ENCODE measurements around the gene NOL3.
"Not testable (repeated sequence)": the region's sequence is repeated elsewhere in the genome, so short reads cannot be mapped to it uniquely, and the experiment has no call there.

Gene NOL3

GRCh38 chr16:67170168-67170948 lies at the start of gene NOL3:
Gene NOL3, plus strand, starts transcription at chr16:67170538.
- peak; percentile 83 for DNase-seq (ENCODE audit: extremely low spot score)
- CTCF ChIA-PET = interaction anchor here (0.7 to 5.8 kb wide), 19 partner anchors 10 to 216 kb away, joined by 3 to 34 read pairs (median 4); partner anchors contain the start of genes B3GNT9, E2F4, EXOC3L1 and FBXL8
- POLR2A ChIA-PET = interaction anchor here (0.5 kb wide), 1 partner anchor 88 kb away, joined by 5 read pairs; no protein-coding TSS in a partner anchor
- TF ChIP-seq, protein P1, sequence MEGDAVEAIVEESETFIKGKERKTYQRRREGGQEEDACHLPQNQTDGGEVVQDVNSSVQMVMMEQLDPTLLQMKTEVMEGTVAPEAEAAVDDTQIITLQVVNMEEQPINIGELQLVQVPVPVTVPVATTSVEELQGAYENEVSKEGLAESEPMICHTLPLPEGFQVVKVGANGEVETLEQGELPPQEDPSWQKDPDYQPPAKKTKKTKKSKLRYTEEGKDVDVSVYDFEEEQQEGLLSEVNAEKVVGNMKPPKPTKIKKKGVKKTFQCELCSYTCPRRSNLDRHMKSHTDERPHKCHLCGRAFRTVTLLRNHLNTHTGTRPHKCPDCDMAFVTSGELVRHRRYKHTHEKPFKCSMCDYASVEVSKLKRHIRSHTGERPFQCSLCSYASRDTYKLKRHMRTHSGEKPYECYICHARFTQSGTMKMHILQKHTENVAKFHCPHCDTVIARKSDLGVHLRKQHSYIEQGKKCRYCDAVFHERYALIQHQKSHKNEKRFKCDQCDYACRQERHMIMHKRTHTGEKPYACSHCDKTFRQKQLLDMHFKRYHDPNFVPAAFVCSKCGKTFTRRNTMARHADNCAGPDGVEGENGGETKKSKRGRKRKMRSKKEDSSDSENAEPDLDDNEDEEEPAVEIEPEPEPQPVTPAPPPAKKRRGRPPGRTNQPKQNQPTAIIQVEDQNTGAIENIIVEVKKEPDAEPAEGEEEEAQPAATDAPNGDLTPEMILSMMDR (IDR thresholded peaks at IDR 0.05; ENCODE audit: control extremely low read depth, extremely low read depth, low read depth, missing control alignments) = no peak

GRCh38 chr16:67122799-67123198 lies 47.5 kb upstream of the NOL3 start:
- DNase-seq (ENCODE audit: extremely low spot score); POLR2A ChIA-PET; CTCF ChIA-PET: not testable (repeated sequence)

- TF ChIP-seq, protein P1 (IDR thresholded peaks at IDR 0.05; ENCODE audit: control extremely low read depth, extremely low read depth, low read depth, missing control alignments) = no peak
- POLR2A ChIA-PET = no interaction called here
- CTCF ChIA-PET = interaction anchor here (0.7 to 6.8 kb wide), 6 partner anchors 10 to 110 kb away, joined by 3 to 33 read pairs (median 5); no protein-coding TSS in a partner anchor
These were observed 41.9 kb upstream of the NOL3 start for GRCh38 chr16:67128417-67128816.

DNA sequence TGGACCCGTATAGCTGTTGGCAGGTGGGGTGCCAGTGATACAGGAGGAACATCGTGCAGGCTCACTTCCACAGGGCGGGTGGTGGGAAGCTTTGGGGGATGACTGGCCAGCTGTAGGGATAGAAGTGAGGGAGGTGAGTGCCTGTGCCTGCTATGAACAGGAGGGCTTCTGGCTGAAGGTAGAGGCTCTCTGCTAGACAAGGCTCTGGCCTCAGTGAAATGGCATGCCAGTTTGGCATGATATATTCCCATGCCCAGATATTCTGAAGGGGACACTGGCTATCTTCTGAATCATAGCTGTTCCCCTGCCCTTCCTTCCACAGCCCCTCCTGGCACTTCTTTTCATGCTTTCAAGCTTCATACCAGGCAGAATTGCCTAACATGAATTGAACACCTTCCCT lies 41.5 kb upstream of the NOL3 start:
- TF ChIP-seq, protein P1 (IDR thresholded peaks at IDR 0.05; ENCODE audit: control extremely low read depth, extremely low read depth, low read depth, missing control alignments) = no peak
- CTCF ChIA-PET = interaction anchor here (0.7 to 6.8 kb wide), 7 partner anchors 10 to 111 kb away, joined by 3 to 33 read pairs (median 4); no protein-coding TSS in a partner anchor
- no peak for DNase-seq (ENCODE audit: extremely low spot score)
- POLR2A ChIA-PET = no interaction called here

More at GRCh38 chr16:67128417-67128816, 41.9 kb upstream of the NOL3 start:
- no peak for DNase-seq (ENCODE audit: extremely low spot score)

- CTCF ChIA-PET = interaction anchor here (1.0 to 6.8 kb wide), 5 partner anchors 11 to 111 kb away, joined by 3 to 33 read pairs (median 7); no protein-coding TSS in a partner anchor
- no peak for DNase-seq (ENCODE audit: extremely low spot score)
- POLR2A ChIA-PET = no interaction called here
- TF ChIP-seq, protein P1 (IDR thresholded peaks at IDR 0.05; ENCODE audit: control extremely low read depth, extremely low read depth, low read depth, missing control alignments) = no peak
These were observed 40.9 kb upstream of the NOL3 start for GRCh38 chr16:67129422-67129821.

- ChIA-PET CTCF (interaction anchor here (0.7 to 3.1 kb wide), 6 partner anchors 14 to 166 kb away, joined by 3 to 12 read pairs (median 3); no protein-coding TSS in a partner anchor), POLR2A (interaction anchor here (1.0 kb wide), 1 partner anchor 38 kb away, joined by 6 read pairs; no protein-coding TSS in a partner anchor)
- TF ChIP-seq, protein P1 (IDR thresholded peaks at IDR 0.05; ENCODE audit: control extremely low read depth, extremely low read depth, low read depth, missing control alignments) = no peak
These were observed 32.7 kb upstream of the NOL3 start for GRCh38 chr16:67137605-67138004.

GRCh38 chr16:67141391-67141790 lies 28.9 kb upstream of the NOL3 start:
- no peak for DNase-seq (ENCODE audit: extremely low spot score)
- ChIA-PET CTCF (interaction anchor here (0.9 to 7.5 kb wide), 8 partner anchors 10 to 128 kb away, joined by 3 to 71 read pairs (median 4); no protein-coding TSS in a partner anchor), POLR2A (interaction anchor here (1.2 kb wide), 1 partner anchor 9 kb away, joined by 5 read pairs; the partner anchor contains the start of gene B3GNT9)
- TF ChIP-seq, protein P1 (IDR thresholded peaks at IDR 0.05; ENCODE audit: control extremely low read depth, extremely low read depth, low read depth, missing control alignments) = no peak

More at GRCh38 chr16:67137605-67138004, 32.7 kb upstream of the NOL3 start:
- DNase-seq (ENCODE audit: extremely low spot score) = no peak
